SJSA1 (cell line): ENCODE measurements around the gene ELP4. TPM values are rescaled to one million over a fixed set of nuclear protein-coding genes. Genes with fewer than 3 reads are reported as not detected.

Experiments
- DNase-seq, 2 experiments: peaks; one replicate each; pipeline ENCODE4 v3.0.0-alpha.2; 2015 to 2020; ENCODE audit warnings: low spot score in 2 of 2, low read depth in 1 of 2
- H3K27ac ChIP-seq: fragments of 250-450 bp; sonication (Bioruptor Pico); 2 replicates; pipeline ENCODE4 v1.5.1; 2020; ENCODE audit warnings: mild to moderate bottlenecking, moderate library complexity
- H3K27me3 ChIP-seq: fragments of 250-450 bp; sonication (Bioruptor Pico); replicated peaks from 2 replicates; pipeline ENCODE4 v1.5.1; 2020; ENCODE audit warnings: mild to moderate bottlenecking, moderate library complexity
- H3K36me3 ChIP-seq: fragments of 250-450 bp; sonication (Bioruptor Pico); 2 replicates; pipeline ENCODE4 v1.5.1; 2020; ENCODE audit warnings: mild to moderate bottlenecking
- H3K4me1 ChIP-seq: fragments of 250-450 bp; sonication (Bioruptor Pico); replicated peaks from 2 replicates; pipeline ENCODE4 v1.6.1; 2021; ENCODE audit warnings: mild to moderate bottlenecking
- H3K4me3 ChIP-seq: fragments of 250-450 bp; sonication (Bioruptor Pico); 2 replicates; pipeline ENCODE4 v1.5.1; 2020; ENCODE audit warnings: mild to moderate bottlenecking
- H3K9me3 ChIP-seq: fragments of 250-450 bp; sonication (Bioruptor Pico); replicated peaks from 2 replicates; pipeline ENCODE4 v1.5.1; 2020; ENCODE audit warnings: mild to moderate bottlenecking
- total RNA-seq: library from RNA; depleted of rRNA; stranded (reverse); fragments of >200 nt; shearing (Covaris generic); gene quantifications from 2 replicates; pipeline ENCODE4 v1.2.3, GENCODE V29; 2014

The ELP4 gene
- total RNA-seq, 1 experiment from 2014 or later: 33.8 TPM

DNA sequence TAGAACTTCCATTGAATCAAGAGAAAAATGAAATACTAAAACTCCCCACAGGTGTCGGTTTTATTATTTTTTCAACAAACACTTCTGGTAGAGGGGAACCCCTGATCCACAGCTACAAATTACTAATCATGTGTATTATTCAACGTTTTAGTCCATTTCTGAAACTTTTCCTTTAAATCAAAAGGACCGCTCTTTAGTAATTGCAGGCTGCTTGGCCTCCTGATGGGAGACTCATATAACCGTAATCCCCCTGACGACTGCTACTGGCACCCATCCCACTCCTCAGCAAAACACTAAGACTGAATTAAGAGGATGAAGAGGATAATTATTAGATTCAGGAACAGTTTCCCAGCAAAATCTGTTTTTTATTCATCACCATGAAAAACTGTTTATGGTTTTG lies 255.2 kb downstream of the ELP4 start:
- no peak for DNase-seq
- no peaks in the 10 kb centered on the region for H3K27me3 ChIP-seq
- no peaks in the 10 kb centered on the region for H3K4me1 ChIP-seq
- no peak overlapping the region for H3K4me3 ChIP-seq
- no peaks in the 10 kb centered on the region for H3K9me3 ChIP-seq
- no peak overlapping the region for H3K27ac ChIP-seq
- no peaks in the 10 kb centered on the region; the same call in 1 of the 2 replicates for H3K36me3 ChIP-seq

DNA sequence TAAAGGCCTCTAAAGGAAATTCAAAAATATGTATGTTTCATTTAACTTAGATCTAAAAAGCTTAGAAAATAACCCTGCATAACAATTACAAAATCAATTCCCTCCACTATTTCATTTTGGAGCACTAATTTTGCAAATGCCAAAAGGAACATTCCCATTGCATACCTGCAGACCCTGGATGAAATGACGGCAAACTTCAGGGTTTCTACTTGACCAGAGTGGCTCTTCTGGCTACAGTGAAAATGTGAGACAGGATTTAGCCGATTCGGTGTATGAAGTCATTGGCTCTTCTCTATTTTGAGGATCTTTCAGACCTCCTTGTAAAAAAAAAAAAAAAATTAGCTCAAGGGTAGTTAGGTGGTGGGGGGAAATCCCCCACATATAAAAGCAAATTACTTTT lies 257.5 kb downstream of the ELP4 start:
- H3K4me3 ChIP-seq: no peak overlapping the region
- DNase-seq: no peak
- H3K4me1 ChIP-seq: no peaks in the 10 kb centered on the region
- H3K27me3 ChIP-seq: no peaks in the 10 kb centered on the region
- H3K36me3 ChIP-seq: no peaks in the 10 kb centered on the region; the same call in 1 of the 2 replicates
- H3K27ac ChIP-seq: no peak overlapping the region
- H3K9me3 ChIP-seq: no peaks in the 10 kb centered on the region

DNA sequence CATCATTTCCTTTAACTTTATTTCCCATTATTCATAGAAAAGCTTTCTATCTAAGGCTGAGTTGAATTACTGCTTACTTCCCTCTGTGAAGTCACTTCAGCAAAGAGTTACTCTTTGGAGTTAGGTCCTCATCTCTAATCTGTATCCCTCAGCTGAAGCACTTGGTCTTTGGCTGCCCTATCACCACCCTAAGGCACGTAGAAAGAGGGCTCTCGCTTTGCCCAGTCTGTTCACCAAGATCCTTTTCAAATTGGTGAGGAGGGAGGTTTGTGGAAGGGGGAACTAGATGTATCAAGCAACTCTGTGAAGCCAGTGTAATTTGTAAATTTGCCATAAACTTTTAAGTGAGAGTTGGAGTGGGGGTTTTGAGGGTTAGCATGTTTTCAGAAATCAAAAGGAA lies 258.1 kb downstream of the ELP4 start:
- Histone ChIP-seq H3K27ac (no peak overlapping the region), H3K27me3 (no peaks in the 10 kb centered on the region), H3K9me3 (no peaks in the 10 kb centered on the region), H3K4me3 (no peak overlapping the region), H3K4me1 (no peaks in the 10 kb centered on the region), H3K36me3 (no peaks in the 10 kb centered on the region; the same call in 1 of the 2 replicates)
- no peak for DNase-seq

DNA sequence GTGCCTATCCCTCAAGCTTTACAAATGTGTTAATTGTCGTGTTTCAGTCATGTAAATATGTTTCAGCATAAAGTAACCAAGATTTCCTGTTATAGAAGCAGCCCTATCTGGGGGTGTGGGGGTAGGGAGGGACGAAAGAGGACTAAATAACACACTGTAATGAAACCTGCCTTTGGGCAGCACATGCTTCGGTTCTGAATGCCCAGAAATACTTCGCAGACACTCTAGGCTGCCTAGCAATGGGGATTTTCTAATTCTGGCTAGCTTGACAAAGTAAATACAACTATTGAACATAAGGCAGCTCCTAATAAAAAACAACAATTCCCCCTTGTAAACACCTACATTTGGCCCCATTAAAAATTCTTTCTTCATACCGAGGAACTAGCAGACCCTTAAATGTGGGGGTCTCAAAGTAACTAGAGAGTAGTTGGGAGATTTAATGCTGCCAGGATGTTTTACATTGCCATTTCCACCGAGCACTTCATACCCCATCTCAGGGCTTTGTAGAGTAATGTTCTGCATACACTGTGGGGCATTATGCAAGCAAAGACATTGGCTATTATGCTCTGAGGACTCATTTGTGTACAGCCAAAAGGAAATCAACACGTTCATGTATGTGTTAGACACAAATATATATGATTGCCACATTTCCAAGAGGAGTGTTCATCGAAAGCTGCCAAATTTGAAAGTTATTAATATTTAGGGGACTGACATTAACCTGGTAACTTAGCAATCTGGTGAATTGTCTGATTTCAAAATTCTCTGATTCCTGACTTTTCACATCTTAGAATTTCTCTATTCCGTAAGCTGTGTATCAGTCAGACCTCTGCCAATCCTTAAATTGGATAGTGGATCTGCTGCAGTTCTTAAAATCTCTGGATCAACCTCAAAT lies 259.4 kb downstream of the ELP4 start:
- Histone ChIP-seq H3K4me1 (no peaks in the 10 kb centered on the region), H3K27ac (no peak overlapping the region), H3K9me3 (no peaks in the 10 kb centered on the region), H3K4me3 (no peak overlapping the region), H3K27me3 (no peaks in the 10 kb centered on the region), H3K36me3 (no peaks in the 10 kb centered on the region; the same call in 1 of the 2 replicates)
- DNase-seq: no peak

DNA sequence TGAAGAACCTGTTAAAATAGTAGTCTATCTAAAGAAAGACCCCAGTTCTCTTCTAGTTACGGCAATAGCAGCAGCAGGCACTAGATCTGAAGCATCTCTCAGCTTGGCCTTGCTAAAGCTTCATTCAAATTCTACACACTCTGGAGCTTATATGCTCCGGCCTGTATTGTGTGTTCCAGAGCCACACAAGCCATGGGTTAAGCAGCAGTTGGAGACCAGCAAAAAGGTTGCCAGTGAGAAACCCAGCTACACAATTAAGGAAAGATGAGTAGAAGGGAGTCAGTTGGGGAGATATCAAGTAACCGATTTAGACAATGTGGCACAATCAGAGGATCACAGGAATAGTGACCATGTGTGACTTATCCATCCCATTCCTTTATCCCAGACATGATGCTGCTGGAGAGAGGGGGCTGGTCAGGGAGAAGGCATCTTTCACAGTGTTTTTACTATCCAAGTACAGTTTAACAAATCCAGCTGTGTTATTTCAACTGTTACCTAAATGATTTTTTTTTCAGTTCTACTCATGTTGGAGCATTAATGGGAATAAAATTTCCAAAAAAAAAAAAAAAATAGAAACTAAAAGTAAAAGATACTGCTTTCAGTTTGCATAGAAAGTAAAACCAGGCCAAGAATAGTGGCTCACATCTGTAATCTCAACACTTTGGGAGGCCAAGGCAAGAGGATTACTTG lies 260.6 kb downstream of the ELP4 start:
- Histone ChIP-seq H3K4me1 (no peaks in the 10 kb centered on the region), H3K4me3 (no peak overlapping the region), H3K36me3 (no peaks in the 10 kb centered on the region), H3K27ac (no peak overlapping the region), H3K27me3 (no peaks in the 10 kb centered on the region), H3K9me3 (no peaks in the 10 kb centered on the region)
- no peak for DNase-seq

DNA sequence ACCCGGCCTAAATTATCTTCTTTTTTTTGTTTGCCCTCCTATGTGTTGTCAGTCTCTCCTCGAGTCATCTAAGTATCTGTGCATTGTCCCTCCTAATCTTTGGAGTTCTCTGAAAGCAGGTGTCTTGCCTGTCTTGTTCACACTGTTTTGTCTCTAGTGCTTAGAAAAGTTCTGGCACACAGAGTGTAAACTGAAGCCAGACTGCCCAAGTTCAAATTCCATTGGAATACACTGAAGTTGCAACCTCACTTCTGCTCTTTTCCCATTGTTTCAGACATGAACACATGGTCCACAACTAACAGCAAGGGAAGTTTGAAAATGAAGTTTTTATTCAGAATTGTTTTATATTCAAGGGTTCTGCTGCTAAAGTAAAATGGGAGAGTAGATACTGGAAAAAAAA lies 262.8 kb downstream of the ELP4 start:
- Histone ChIP-seq H3K4me3 (no peak overlapping the region), H3K27me3 (no peaks in the 10 kb centered on the region), H3K4me1 (no peaks in the 10 kb centered on the region), H3K27ac (no peak overlapping the region), H3K36me3 (no peaks in the 10 kb centered on the region), H3K9me3 (no peaks in the 10 kb centered on the region)
- no peak for DNase-seq

DNA sequence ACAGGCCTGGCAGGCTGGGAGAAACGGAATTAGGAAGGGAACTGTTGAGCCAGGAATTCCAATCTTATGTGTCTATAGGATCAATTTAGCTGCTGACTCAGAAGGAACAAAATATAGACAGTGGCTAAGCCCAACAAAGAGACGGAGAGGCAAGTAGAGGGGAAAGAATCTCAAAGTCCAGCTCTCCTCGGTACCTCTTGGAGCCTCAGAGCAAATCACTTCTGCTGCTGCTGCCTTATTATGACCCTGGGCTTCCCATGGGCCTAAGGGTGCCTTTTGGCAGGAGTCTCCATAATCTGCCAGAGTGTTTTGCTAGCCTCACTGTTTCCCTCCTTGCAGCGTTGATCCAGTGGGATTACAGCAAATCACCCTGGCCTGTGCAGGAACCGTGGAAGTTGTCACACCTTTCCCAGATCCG lies 269.8 kb downstream of the ELP4 start:
- no peak overlapping the region for H3K4me3 ChIP-seq

DNA sequence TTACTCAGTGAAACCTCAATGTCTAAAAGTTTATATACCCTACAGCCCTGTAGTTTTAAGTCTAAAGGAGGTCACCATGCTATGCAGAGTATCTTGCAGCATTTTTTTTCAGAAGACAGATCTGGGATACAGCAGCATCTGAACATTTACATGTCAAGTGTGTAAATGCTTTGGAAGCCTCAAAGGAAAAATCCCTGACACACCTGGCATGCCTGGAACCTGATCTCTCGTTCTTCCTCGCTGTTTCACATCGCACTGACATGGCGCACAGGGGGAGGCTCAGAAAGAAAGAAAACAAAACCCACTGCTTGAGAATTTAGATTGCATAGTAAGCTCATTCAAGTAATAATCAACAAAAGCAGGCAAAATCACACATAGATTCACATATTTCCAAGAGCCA lies 270.5 kb downstream of the ELP4 start:
- no peaks in the 10 kb centered on the region for H3K27me3 ChIP-seq
- H3K4me3 ChIP-seq: no peak overlapping the region
- no peaks in the 10 kb centered on the region for H3K9me3 ChIP-seq
- no peak overlapping the region for H3K27ac ChIP-seq
- H3K4me1 ChIP-seq: no peaks in the 10 kb centered on the region
- no peak for DNase-seq
- no peaks in the 10 kb centered on the region for H3K36me3 ChIP-seq

More for the DNA sequence above, 269.8 kb downstream of the ELP4 start:
- no peaks in the 10 kb centered on the region for H3K9me3 ChIP-seq
- H3K36me3 ChIP-seq: no peaks in the 10 kb centered on the region
- no peak for DNase-seq
- no peaks in the 10 kb centered on the region for H3K4me1 ChIP-seq
- no peak overlapping the region for H3K27ac ChIP-seq
- no peaks in the 10 kb centered on the region for H3K27me3 ChIP-seq

DNA sequence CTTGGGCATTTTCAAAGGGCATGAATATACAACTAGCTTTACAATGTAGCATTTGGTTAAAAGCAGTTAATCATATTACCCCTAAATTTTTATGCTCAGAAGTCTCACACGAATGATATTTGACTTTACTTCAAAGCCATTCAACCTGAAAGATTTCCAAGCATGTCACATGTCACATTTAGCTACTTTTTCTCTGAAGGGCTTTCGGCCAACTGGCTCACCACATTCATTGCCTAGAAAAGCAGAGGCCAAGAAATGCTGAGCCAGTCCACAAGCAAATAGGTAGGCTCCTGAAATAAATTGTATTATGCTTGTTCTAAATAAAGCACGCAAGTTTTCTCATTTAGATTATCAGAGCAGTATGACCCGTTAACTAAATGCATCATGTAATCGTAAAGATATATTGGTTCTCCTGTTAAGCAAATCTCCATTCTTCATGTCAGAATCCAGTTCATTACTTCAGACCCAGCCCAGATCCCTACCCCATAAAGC lies 271.0 kb downstream of the ELP4 start:
- Histone ChIP-seq H3K4me3 (no peak overlapping the region), H3K27ac (no peak overlapping the region), H3K27me3 (no peaks in the 10 kb centered on the region), H3K36me3 (no peaks in the 10 kb centered on the region), H3K9me3 (no peaks in the 10 kb centered on the region), H3K4me1 (no peaks in the 10 kb centered on the region)
- no peak for DNase-seq

DNA sequence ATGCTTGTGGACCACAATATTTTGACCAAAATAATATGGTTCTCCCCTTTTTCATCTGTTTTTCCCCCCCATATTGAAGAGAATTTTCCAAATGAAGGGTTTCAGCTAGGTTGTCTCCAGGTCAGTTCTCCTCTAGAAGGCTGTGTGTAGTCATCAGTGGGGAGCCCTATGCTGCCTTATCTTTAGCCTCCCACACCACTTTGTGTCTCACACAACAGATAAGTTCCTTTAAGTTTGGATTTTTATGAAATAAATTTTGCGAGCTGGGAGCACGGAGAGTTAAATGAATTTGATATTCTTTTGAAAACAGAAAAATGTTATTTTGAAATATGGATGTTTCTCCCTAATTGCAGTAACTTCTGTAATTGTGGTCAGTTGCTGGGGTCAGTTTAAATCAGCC lies 272.7 kb downstream of the ELP4 start:
- no peaks in the 10 kb centered on the region for H3K4me1 ChIP-seq
- no peak for DNase-seq
- H3K4me3 ChIP-seq: no peak overlapping the region
- H3K27ac ChIP-seq: no peak overlapping the region
- H3K9me3 ChIP-seq: no peaks in the 10 kb centered on the region
- no peaks in the 10 kb centered on the region for H3K27me3 ChIP-seq
- no peaks in the 10 kb centered on the region for H3K36me3 ChIP-seq

DNA sequence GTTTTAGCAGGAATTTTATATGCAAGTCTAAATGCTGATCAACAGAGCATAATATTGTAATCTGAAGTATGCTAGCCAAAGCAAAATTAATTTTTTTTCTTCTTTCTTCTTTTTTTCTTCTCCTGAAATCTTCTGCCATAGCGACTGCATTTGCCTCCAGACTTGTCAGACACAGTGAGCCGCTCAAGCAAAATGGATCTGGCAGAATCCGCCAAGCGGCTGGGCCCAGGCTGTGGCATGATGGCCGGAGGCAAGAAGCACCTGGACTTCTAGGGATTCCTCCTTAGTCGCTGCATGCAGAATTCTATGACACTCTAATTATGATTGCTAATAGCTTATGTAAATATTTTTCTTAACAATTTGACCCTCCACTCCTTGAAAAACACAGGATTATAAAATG lies 273.7 kb downstream of the ELP4 start:
- no peak for DNase-seq
- no peaks in the 10 kb centered on the region for H3K4me1 ChIP-seq
- H3K27ac ChIP-seq: no peak overlapping the region
- H3K4me3 ChIP-seq: no peak overlapping the region
- H3K9me3 ChIP-seq: no peaks in the 10 kb centered on the region
- no peaks in the 10 kb centered on the region for H3K27me3 ChIP-seq
- H3K36me3 ChIP-seq: no peaks in the 10 kb centered on the region

DNA sequence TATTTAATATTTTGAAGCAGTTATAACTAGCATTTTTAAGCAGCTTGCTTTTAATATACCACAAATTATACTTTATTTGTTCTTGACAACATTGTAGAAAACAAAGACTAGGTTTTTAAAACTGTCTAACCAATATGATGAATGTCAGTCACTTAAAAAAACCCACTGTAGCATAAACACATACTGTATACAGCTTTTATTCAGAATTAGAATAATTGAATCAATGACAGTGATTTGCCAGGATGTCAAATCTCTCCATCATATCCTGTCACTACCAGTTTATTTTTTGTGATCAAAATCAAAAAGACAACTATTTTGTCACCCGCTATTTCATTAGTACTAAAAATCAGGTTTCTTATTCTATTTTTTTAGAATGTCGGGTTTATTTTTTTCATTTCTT lies 275.0 kb downstream of the ELP4 start:
- Histone ChIP-seq H3K27me3 (no peaks in the 10 kb centered on the region), H3K27ac (no peak overlapping the region), H3K4me3 (no peak overlapping the region), H3K4me1 (no peaks in the 10 kb centered on the region), H3K9me3 (no peaks in the 10 kb centered on the region), H3K36me3 (no peaks in the 10 kb centered on the region)
- no peak for DNase-seq

DNA sequence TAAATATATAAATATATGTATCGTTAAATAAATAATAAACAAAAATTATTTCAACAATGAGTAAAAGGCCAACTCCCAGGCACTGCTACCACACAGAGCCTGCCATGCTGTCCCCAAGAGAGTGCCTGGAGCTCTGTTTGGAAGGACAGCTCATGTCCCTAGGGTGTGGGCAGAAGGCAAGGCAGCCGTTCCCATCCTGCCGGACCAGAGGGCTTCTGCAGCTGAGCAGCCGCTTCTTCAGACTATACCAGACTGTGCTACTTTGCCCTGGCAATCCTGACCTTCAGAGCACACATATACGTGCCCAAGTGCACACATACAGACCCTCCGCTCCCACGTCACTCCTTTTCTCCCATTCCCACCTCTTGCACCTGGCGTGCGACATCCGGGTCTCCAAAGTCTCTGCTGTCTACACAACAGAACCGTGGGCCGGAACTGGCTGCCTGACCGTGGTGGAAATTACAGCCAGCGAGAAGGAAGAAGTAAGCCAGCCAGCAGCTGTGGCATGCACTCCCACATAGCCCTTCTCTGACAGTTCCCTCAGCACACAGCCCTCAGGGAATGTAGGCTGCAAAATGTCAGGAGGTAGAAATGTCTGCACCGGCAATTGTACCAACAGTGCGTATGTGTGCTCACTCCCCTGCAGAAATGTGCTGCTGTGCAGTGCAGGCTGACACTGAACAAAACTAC lies 277.6 kb downstream of the ELP4 start:
- H3K27ac ChIP-seq: no peak overlapping the region
- no peak overlapping the region for H3K4me3 ChIP-seq
- H3K27me3 ChIP-seq: no peaks in the 10 kb centered on the region
- no peaks in the 10 kb centered on the region for H3K4me1 ChIP-seq
- no peaks in the 10 kb centered on the region for H3K9me3 ChIP-seq
- H3K36me3 ChIP-seq: no peaks in the 10 kb centered on the region
- DNase-seq: no peak

DNA sequence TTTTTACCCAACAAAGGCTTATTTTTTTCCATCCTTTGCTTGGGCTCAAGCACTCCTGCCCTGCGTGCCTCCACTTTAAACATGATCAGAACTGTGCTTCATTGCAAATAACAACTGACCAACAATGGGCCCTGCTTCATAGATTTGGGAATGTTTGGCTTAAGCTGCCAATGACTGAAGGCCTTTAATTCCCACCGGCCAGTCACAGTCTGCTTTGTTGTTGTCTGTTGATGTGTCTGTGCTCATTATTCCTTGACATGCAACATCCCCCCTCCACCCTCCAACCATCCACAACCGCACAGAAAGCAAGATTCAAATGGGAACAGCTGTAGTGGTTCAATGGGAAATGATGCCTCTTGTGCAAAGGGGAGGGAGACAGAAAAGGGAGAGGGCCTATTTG lies 278.5 kb downstream of the ELP4 start:
- no peaks in the 10 kb centered on the region for H3K9me3 ChIP-seq
- no peaks in the 10 kb centered on the region for H3K36me3 ChIP-seq
- H3K27me3 ChIP-seq: no peaks in the 10 kb centered on the region
- no peak overlapping the region for H3K4me3 ChIP-seq
- no peak for DNase-seq
- H3K27ac ChIP-seq: no peak overlapping the region
- no peaks in the 10 kb centered on the region for H3K4me1 ChIP-seq
